Measurements from ENCODE around the gene COG5.

DNA sequence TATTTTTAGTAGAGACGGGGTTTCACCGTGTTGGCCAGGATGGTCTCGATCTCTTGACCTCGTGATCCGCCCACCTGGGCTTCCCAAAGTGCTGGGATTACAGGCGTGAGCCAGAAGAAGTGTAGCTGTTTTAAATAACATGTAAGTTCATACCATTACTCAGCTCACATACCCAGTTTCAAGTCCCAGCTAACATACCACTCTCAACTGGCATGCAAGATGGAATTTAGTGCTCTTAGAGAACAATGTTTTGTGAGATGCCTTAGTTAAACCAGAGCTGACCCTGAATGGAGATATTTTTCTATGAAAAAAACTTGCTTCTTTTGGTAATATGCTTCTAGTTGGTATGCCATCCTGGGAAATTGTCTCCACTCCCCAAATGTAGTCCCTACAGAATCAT lies 357.6 kb downstream of the COG5 start:
- TF ChIP-seq, protein P1, sequence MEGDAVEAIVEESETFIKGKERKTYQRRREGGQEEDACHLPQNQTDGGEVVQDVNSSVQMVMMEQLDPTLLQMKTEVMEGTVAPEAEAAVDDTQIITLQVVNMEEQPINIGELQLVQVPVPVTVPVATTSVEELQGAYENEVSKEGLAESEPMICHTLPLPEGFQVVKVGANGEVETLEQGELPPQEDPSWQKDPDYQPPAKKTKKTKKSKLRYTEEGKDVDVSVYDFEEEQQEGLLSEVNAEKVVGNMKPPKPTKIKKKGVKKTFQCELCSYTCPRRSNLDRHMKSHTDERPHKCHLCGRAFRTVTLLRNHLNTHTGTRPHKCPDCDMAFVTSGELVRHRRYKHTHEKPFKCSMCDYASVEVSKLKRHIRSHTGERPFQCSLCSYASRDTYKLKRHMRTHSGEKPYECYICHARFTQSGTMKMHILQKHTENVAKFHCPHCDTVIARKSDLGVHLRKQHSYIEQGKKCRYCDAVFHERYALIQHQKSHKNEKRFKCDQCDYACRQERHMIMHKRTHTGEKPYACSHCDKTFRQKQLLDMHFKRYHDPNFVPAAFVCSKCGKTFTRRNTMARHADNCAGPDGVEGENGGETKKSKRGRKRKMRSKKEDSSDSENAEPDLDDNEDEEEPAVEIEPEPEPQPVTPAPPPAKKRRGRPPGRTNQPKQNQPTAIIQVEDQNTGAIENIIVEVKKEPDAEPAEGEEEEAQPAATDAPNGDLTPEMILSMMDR (IDR thresholded peaks at IDR 0.05): no peak
- TF ChIP-seq POLR2A (IDR thresholded peaks at IDR 0.05): no peak

All from adrenal gland (tissue), 5 donors.